WTC11 (cell line): Measurements from ENCODE around the gene UBE2V1. TPM values are rescaled to one million over a fixed set of nuclear protein-coding genes. Genes with fewer than 3 reads are reported as not detected.

ENCODE experiments used
- CBFB ChIP-seq: sonication (generic); formaldehyde crosslinking; IDR thresholded peaks from 2 replicates; pipeline ENCODE4 v1.8.1; 2022; ENCODE audit warnings: mild to moderate bottlenecking, low read depth, missing genetic modification reagents
- CREB1 ChIP-seq: sonication (generic); formaldehyde crosslinking; IDR thresholded peaks from 2 replicates; pipeline ENCODE4 v1.8.0; 2023; ENCODE audit warnings: mild to moderate bottlenecking, missing genetic modification reagents
- CREM ChIP-seq: sonication (generic); formaldehyde crosslinking; IDR thresholded peaks from 2 replicates; pipeline ENCODE4 v1.8.1; 2022; ENCODE audit warnings: mild to moderate bottlenecking, missing genetic modification reagents, moderate library complexity
- FOXK1 ChIP-seq: sonication (generic); formaldehyde crosslinking; IDR thresholded peaks from 2 replicates; pipeline ENCODE4 v1.8.0; 2022; ENCODE audit warnings: mild to moderate bottlenecking, moderate library complexity, missing genetic modification reagents
- GABPB1 ChIP-seq: sonication (generic); formaldehyde crosslinking; IDR thresholded peaks from 2 replicates; pipeline ENCODE4 v1.8.1; 2023; ENCODE audit warnings: mild to moderate bottlenecking, missing genetic modification reagents
- MXD4 ChIP-seq: fragments of 250-450 bp; sonication (Bioruptor Pico); IDR thresholded peaks from 2 replicates; pipeline ENCODE4 v1.8.0; 2021; ENCODE audit warnings: mild to moderate bottlenecking, moderate library complexity, borderline replicate concordance
- NFE2L1 ChIP-seq: sonication (generic); formaldehyde crosslinking; IDR thresholded peaks from 2 replicates; pipeline ENCODE4 v1.8.1; 2023; ENCODE audit warnings: missing genetic modification reagents
- NFYB ChIP-seq: sonication (generic); formaldehyde crosslinking; conservative IDR thresholded peaks from 2 replicates; pipeline ENCODE4 v1.8.0; 2022; ENCODE audit warnings: low read depth, missing genetic modification reagents
- NR1H2 ChIP-seq: sonication (generic); formaldehyde crosslinking; IDR thresholded peaks from 2 replicates; pipeline ENCODE4 v1.9.0; 2021; ENCODE audit warnings: mild to moderate bottlenecking, moderate library complexity, missing genetic modification reagents
- PRRX2 ChIP-seq: fragments of 250-450 bp; sonication (Bioruptor Pico); IDR thresholded peaks from 2 replicates; pipeline ENCODE4 v1.8.0; 2021; ENCODE audit warnings: mild to moderate bottlenecking
- RELA ChIP-seq: sonication (generic); formaldehyde crosslinking; IDR thresholded peaks from 2 replicates; pipeline ENCODE4 v1.8.1; 2022; ENCODE audit warnings: missing genetic modification reagents, mild to moderate bottlenecking, borderline replicate concordance
- RORB ChIP-seq: fragments of 250-450 bp; sonication (Bioruptor Pico); IDR thresholded peaks from 2 replicates; pipeline ENCODE4 v1.9.0; 2021; ENCODE audit warnings: mild to moderate bottlenecking
- SMAD4 ChIP-seq: sonication (generic); formaldehyde crosslinking; IDR thresholded peaks from 2 replicates; pipeline ENCODE4 v1.8.0; 2022; ENCODE audit warnings: mild to moderate bottlenecking, missing genetic modification reagents
- TP53 ChIP-seq: sonication (generic); formaldehyde crosslinking; IDR thresholded peaks from 2 replicates; pipeline ENCODE4 v1.8.1; 2023; ENCODE audit warnings: mild to moderate bottlenecking, missing genetic modification reagents
- ZBTB21 ChIP-seq: sonication (generic); formaldehyde crosslinking; IDR thresholded peaks from 2 replicates; pipeline ENCODE4 v1.8.1; 2023; ENCODE audit warnings: mild to moderate bottlenecking, missing genetic modification reagents, borderline replicate concordance
- ZNF138 ChIP-seq: sonication (generic); formaldehyde crosslinking; conservative IDR thresholded peaks from 2 replicates; pipeline ENCODE4 v1.8.1; 2022; ENCODE audit warnings: mild to moderate bottlenecking, moderate library complexity, missing genetic modification reagents
- ZNF219 ChIP-seq: sonication (generic); formaldehyde crosslinking; IDR thresholded peaks from 2 replicates; pipeline ENCODE4 v1.8.0; 2023; ENCODE audit warnings: missing genetic modification reagents, mild to moderate bottlenecking, borderline replicate concordance
- ZNF232 ChIP-seq: sonication (generic); formaldehyde crosslinking; IDR thresholded peaks from 2 replicates; pipeline ENCODE4 v1.8.0; 2022; ENCODE audit warnings: mild to moderate bottlenecking, missing genetic modification reagents
- ZNF671 ChIP-seq: fragments of 250-450 bp; sonication (Bioruptor Pico); IDR thresholded peaks from 2 replicates; pipeline ENCODE4 v1.8.0; 2021; ENCODE audit warnings: mild to moderate bottlenecking
- total RNA-seq: library from RNA; stranded (reverse); gene quantifications from 3 replicates; pipeline ENCODE4 v1.2.3, GENCODE V29; 2021
- TF ChIP-seq, protein P1 (sequence below): sonication (generic); formaldehyde crosslinking; IDR thresholded peaks from 2 replicates; pipeline ENCODE4 v1.8.1; 2023; ENCODE audit warnings: mild to moderate bottlenecking, missing genetic modification reagents, moderate library complexity
- TF ChIP-seq, protein P2 (sequence below): sonication (generic); formaldehyde crosslinking; IDR thresholded peaks from 2 replicates; pipeline ENCODE4 v1.8.1; 2023; ENCODE audit warnings: mild to moderate bottlenecking, missing genetic modification reagents, borderline replicate concordance
- TF ChIP-seq, protein P3 (sequence below): fragments of 250-450 bp; sonication (Bioruptor Pico); IDR thresholded peaks from 2 replicates; pipeline ENCODE4 v1.9.0; 2021; ENCODE audit warnings: mild to moderate bottlenecking
- TF ChIP-seq, protein P4 (sequence below): sonication (generic); formaldehyde crosslinking; IDR thresholded peaks from 2 replicates; pipeline ENCODE4 v1.8.0; 2022; ENCODE audit warnings: mild to moderate bottlenecking, missing genetic modification reagents
- TF ChIP-seq, protein P5 (sequence below): sonication (generic); formaldehyde crosslinking; IDR thresholded peaks from 2 replicates; pipeline ENCODE4 v1.8.1; 2022; ENCODE audit warnings: missing genetic modification reagents, borderline replicate concordance
- TF ChIP-seq, protein P6 (sequence below): fragments of 250-450 bp; sonication (Bioruptor Pico); IDR thresholded peaks from 2 replicates; pipeline ENCODE4 v1.9.0; 2021; ENCODE audit warnings: mild to moderate bottlenecking
- TF ChIP-seq, protein P7 (sequence below): fragments of 250-450 bp; sonication (Bioruptor Pico); conservative IDR thresholded peaks from 2 replicates; pipeline ENCODE4 v1.9.0; 2021; ENCODE audit warnings: mild to moderate bottlenecking

The UBE2V1 gene
- total RNA-seq, 1 experiment from 2014 or later = 144 TPM

DNA sequence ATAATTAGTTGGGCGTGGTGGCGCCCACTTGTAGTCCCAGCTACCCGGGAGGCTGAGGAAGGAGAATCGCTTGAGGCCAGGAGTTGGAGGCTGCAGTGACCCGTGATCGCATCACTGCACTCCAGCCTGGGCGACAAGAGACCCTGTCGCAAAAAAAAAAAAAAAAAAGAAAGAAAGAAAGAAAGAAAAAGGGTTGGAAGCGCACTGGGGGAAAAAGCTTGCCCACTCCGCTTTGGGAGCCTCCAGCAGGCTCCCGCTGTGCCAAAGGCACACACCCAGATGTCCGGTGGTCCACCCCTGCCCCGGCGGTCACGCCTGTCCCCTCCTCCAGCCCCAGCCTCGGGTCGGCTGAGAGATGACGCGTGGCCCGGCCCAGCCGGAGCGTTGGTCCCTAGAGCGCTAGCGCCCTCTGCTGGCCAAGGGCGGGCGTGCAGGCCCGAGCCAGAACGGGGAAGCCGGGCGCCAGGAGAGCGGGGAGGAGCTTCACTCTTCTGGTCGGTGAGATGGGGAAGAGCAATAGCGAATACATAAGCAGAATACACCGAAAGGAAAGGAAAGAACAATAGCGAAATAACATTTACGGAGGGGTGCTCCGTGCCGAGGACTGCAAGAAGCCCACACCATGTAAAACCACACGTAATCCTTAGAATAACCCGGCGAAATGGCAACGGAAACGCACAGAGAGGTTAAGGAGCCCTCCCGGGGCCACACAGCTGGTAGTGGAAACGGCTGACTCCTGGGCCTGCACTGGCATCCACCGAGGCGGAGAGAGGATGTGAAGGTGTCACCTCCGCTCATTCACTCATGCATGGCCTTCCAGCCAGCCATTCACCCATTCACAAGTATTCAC is 41.7 kb downstream of the UBE2V1 start (continued):
- TF ChIP-seq CBFB (CRISPR knock-in tag) = no peak
- no peak for TF ChIP-seq MXD4
- peak; percentile 44; the same call in 1 of the 2 replicates for TF ChIP-seq FOXK1 (CRISPR knock-in tag)
- TF ChIP-seq ZNF671 = no peak
- TF ChIP-seq, protein P1, sequence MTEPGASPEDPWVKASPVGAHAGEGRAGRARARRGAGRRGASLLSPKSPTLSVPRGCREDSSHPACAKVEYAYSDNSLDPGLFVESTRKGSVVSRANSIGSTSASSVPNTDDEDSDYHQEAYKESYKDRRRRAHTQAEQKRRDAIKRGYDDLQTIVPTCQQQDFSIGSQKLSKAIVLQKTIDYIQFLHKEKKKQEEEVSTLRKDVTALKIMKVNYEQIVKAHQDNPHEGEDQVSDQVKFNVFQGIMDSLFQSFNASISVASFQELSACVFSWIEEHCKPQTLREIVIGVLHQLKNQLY (CRISPR knock-in tag) = no peak
- TF ChIP-seq, protein P2, sequence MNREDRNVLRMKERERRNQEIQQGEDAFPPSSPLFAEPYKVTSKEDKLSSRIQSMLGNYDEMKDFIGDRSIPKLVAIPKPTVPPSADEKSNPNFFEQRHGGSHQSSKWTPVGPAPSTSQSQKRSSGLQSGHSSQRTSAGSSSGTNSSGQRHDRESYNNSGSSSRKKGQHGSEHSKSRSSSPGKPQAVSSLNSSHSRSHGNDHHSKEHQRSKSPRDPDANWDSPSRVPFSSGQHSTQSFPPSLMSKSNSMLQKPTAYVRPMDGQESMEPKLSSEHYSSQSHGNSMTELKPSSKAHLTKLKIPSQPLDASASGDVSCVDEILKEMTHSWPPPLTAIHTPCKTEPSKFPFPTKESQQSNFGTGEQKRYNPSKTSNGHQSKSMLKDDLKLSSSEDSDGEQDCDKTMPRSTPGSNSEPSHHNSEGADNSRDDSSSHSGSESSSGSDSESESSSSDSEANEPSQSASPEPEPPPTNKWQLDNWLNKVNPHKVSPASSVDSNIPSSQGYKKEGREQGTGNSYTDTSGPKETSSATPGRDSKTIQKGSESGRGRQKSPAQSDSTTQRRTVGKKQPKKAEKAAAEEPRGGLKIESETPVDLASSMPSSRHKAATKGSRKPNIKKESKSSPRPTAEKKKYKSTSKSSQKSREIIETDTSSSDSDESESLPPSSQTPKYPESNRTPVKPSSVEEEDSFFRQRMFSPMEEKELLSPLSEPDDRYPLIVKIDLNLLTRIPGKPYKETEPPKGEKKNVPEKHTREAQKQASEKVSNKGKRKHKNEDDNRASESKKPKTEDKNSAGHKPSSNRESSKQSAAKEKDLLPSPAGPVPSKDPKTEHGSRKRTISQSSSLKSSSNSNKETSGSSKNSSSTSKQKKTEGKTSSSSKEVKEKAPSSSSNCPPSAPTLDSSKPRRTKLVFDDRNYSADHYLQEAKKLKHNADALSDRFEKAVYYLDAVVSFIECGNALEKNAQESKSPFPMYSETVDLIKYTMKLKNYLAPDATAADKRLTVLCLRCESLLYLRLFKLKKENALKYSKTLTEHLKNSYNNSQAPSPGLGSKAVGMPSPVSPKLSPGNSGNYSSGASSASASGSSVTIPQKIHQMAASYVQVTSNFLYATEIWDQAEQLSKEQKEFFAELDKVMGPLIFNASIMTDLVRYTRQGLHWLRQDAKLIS = no peak
- TF ChIP-seq, protein P3, sequence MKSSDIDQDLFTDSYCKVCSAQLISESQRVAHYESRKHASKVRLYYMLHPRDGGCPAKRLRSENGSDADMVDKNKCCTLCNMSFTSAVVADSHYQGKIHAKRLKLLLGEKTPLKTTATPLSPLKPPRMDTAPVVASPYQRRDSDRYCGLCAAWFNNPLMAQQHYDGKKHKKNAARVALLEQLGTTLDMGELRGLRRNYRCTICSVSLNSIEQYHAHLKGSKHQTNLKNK (CRISPR knock-in tag) = no peak
- TF ChIP-seq ZNF219 = no peak
- TF ChIP-seq NFYB (CRISPR knock-in tag) = no peak
- TF ChIP-seq, protein P4, sequence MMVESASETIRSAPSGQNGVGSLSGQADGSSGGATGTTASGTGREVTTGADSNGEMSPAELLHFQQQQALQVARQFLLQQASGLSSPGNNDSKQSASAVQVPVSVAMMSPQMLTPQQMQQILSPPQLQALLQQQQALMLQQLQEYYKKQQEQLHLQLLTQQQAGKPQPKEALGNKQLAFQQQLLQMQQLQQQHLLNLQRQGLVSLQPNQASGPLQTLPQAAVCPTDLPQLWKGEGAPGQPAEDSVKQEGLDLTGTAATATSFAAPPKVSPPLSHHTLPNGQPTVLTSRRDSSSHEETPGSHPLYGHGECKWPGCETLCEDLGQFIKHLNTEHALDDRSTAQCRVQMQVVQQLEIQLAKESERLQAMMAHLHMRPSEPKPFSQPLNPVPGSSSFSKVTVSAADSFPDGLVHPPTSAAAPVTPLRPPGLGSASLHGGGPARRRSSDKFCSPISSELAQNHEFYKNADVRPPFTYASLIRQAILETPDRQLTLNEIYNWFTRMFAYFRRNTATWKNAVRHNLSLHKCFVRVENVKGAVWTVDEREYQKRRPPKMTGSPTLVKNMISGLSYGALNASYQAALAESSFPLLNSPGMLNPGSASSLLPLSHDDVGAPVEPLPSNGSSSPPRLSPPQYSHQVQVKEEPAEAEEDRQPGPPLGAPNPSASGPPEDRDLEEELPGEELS (CRISPR knock-in tag) = no peak
- no peak for TF ChIP-seq CREB1 (CRISPR knock-in tag)
- TF ChIP-seq, protein P5, sequence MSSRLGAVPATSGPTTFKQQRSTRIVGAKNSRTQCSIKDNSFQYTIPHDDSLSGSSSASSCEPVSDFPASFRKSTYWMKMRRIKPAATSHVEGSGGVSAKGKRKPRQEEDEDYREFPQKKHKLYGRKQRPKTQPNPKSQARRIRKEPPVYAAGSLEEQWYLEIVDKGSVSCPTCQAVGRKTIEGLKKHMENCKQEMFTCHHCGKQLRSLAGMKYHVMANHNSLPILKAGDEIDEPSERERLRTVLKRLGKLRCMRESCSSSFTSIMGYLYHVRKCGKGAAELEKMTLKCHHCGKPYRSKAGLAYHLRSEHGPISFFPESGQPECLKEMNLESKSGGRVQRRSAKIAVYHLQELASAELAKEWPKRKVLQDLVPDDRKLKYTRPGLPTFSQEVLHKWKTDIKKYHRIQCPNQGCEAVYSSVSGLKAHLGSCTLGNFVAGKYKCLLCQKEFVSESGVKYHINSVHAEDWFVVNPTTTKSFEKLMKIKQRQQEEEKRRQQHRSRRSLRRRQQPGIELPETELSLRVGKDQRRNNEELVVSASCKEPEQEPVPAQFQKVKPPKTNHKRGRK (CRISPR knock-in tag) = no peak
- TF ChIP-seq NR1H2 (CRISPR knock-in tag) = no peak
- no peak for TF ChIP-seq ZNF232 (CRISPR knock-in tag)
- no peak for TF ChIP-seq RORB
- no peak for TF ChIP-seq ZBTB21 (CRISPR knock-in tag)
- TF ChIP-seq CREM = 0 out of 2 replicates have a peak, but pooled peaks have one; percentile 34
- TF ChIP-seq TP53 (CRISPR knock-in tag) = no peak
- no peak for TF ChIP-seq RELA (CRISPR knock-in tag)
- TF ChIP-seq ZNF138 (CRISPR knock-in tag) = no peak
- TF ChIP-seq GABPB1 (CRISPR knock-in tag) = peak; percentile 82
- no peak for TF ChIP-seq SMAD4
- TF ChIP-seq PRRX2 = no peak
- TF ChIP-seq, protein P6, sequence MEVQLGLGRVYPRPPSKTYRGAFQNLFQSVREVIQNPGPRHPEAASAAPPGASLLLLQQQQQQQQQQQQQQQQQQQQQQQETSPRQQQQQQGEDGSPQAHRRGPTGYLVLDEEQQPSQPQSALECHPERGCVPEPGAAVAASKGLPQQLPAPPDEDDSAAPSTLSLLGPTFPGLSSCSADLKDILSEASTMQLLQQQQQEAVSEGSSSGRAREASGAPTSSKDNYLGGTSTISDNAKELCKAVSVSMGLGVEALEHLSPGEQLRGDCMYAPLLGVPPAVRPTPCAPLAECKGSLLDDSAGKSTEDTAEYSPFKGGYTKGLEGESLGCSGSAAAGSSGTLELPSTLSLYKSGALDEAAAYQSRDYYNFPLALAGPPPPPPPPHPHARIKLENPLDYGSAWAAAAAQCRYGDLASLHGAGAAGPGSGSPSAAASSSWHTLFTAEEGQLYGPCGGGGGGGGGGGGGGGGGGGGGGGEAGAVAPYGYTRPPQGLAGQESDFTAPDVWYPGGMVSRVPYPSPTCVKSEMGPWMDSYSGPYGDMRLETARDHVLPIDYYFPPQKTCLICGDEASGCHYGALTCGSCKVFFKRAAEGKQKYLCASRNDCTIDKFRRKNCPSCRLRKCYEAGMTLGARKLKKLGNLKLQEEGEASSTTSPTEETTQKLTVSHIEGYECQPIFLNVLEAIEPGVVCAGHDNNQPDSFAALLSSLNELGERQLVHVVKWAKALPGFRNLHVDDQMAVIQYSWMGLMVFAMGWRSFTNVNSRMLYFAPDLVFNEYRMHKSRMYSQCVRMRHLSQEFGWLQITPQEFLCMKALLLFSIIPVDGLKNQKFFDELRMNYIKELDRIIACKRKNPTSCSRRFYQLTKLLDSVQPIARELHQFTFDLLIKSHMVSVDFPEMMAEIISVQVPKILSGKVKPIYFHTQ (CRISPR knock-in tag) = no peak
- TF ChIP-seq, protein P7, sequence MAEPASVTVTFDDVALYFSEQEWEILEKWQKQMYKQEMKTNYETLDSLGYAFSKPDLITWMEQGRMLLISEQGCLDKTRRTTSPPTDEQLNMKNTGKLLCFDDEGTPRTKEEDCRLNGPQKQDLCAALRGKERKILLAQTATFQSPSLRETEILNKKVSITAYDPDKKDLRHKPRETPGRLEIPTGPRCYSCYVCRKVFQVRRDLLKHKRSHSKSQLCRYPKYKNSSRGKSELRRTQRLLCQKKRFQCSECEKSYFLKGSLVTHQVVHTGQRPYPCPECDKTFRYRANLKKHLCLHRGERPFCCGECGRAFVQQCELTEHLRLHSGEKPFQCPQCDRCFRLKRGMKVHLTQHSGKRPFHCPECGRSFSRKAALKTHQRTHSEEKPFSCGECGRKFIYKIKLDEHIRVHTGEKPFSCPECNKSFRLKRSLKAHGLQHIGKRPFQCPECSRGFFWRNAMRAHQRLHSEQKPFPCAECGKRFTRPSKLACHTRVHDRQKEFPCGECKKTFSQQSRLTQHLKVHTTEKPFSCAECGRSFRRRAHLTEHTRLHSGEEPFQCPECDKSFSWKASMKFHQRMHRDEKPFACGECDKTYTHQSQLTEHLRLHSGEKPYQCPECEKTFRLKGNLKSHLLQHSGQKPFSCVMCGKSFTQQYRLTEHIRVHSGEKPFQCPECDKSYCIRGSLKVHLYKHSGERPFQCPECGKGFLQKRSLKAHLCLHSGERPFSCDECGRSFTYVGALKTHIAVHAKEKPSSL (CRISPR knock-in tag) = no peak
- TF ChIP-seq NFE2L1 (CRISPR knock-in tag) = no peak
